ENCODE data around the gene ZNF844.

GRCh38 chr19:12117201-12117970, 52.9 kb downstream of the ZNF844 start:
- TF ChIP-seq POLR2AphosphoS5 (IDR thresholded peaks at IDR 0.05), result no peak
- TF ChIP-seq POLR2A (IDR thresholded peaks at IDR 0.05), result no peak
